T follicular helper cell (primary cell): Measurements from ENCODE around the gene KCNK17.

Source experiments
- DNase-seq: peaks from one replicate; pipeline ENCODE4 v3.0.0-alpha.2; 2020; ENCODE audit warnings: low read depth

KCNK17 gene

DNA sequence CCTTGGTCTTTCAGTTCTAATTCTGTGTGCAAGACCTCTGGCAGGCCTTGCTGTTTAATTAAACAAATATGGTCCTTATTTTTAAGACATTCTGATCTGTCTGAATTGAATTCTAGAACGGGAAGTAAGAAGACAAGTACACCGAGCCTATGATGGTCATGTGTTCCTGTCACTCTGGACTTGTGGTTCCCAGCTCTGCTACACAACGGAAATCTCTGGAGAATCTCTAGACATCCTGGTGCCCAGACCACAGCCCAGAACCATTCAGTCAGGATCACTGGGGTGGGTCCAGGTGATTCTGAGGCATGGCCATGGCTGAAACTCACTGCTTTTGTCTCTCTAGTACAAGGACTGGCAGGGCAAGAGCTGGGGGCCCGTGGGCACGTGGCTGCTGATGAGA, 24.2 kb upstream of the KCNK17 start:
- DNase-seq = no peak

DNA sequence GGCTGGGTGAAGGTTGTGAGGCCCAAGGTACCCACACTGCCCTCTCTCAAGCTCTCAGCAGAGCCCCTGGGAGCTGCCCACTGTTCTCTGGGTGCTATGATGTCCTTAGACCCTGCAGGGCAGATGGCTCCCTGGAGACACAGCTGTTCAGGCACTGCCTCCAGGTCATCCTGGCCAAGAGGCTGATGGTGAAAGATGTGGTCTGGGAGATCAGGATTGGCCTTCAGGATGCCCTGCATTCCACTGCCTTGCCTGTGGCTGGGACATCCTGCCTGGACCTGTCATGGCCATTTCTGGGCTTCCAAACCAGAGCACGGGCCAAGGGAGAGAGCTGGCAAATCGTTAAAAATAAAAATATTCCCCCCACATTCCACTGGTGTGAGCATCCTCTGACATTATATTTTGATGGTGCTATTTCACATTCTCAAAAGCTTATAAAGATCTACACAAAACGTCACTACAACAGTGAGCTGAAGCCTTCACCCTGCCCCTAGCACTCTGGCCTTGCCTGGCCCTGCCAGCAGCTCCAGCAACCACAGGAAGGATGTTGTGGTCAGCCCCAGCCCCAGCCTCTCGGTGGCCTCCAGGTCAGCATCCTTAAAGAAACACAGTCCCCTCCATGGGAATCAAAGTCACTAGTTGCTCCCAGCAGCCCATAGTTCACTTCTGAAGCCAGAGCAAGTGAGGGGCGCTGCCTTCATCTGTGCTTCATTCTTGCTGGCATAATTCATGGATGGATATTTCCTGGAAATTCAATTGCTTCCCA, 21.7 kb upstream of the KCNK17 start:
- DNase-seq = no peak

DNA sequence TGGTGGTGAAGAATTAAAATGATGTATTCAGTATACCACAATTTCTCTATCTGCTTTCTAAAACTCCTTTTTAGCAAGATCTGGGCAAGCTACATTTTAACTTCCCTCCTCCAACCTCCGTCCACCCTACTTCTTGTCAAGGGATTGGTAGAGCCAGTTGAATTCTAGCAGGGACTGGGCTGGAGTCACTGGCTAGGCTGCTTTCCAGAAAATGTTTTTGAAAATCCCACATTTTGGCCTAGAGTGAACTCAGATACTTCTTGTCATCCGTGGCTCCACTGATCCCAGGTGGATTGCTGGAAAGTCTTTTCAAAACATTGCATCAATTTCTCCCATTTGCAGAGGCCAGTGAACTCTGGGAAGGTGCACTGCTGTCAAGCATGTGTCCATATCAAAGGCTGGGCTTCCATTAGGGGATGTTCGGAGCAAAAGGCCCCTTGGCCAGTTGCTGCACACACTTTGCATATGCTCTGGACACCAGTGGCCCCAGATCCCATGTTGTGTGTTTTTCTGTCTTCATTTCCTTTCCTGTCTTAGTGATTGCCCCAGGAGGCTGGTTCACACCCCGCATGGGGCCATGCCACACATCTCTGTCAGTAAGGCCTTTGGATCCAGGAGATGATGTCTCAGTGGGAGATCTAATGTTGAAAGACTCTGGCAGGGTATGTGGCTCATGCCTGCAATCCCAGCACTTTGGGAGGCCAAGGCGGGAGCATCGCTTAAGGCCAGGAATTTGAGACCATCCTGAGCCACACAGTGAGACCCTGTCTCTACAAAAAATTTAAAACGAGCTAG, 19.6 kb upstream of the KCNK17 start:
- DNase-seq = no peak

DNA sequence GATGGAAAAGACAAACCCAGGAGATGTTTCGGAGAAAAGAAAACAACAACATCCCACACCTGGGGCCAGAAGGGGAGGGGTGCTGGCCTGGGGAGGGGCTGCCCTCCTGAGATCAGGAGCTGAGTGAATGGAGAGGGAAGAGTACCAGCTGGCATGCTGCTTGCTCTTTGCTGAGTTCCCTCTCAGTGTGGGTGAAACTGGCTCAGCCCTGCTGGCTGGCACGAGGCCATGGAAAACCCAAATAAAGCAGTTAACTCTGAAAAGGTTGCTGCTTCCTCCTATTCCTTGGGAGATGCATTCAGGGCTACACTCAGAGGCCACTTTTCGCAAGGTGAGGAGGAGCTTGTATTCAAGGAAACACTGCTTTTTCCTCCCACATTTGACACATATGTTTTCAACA, 16.3 kb upstream of the KCNK17 start:
- DNase-seq = no peak

DNA sequence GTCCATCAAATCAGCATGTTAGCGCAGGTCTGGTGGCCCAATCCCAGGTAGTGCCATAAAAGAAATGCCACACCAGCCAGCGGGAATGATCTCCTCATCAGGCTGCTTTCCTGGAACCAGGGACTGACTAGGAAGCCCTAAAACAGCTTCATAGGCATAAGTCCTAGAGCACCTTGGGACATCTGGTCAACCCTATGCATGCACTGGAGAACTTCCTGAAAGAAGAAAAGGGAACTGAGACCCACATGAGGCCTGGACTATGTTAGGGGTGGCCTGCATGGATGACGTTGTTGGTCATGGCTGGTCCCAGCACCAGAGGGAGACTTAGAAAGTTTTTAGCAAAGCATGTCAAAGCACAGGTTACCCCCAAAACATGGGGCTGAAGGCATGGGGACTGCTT, 15.8 kb upstream of the KCNK17 start:
- no peak for DNase-seq

DNA sequence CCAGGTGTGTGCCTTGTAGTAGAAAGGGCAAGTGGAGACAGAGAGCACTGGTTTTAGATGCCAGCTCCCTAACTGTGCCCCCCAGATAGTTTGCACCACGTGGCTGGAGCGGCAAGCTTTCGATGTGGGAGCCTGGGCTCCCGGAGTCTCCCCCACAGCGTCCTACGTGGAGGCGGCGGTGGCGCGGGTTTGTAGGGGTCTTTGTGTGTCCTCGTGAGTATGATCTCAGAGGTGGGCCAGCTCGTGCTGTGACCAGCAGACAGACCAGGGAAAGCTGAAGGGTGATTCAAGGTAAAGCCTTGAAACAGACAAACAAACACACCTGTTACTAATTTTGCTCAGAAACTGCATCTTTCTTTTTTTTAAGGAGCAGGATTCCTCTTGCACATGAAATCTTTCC, 13.8 kb upstream of the KCNK17 start:
- no peak for DNase-seq

DNA sequence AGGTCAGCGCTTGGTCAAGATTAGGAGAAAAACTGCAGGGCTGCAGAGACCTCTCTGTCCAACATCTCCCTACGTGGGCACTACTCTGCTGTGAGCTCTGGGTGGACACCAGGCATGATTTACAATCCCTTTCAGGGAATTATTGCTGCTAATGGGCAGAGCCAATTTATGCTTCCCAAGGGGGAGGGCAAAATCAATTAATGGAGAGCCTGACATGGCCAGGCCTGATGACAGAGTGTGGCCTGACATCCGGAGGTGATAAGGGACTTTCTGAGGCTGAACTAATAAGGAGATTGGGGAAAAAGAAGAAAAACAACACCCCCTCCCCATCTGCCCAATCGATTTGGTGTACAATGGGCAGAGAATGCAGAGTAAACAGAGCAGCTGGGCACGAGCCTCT, 13.3 kb upstream of the KCNK17 start:
- DNase-seq = no peak

DNA sequence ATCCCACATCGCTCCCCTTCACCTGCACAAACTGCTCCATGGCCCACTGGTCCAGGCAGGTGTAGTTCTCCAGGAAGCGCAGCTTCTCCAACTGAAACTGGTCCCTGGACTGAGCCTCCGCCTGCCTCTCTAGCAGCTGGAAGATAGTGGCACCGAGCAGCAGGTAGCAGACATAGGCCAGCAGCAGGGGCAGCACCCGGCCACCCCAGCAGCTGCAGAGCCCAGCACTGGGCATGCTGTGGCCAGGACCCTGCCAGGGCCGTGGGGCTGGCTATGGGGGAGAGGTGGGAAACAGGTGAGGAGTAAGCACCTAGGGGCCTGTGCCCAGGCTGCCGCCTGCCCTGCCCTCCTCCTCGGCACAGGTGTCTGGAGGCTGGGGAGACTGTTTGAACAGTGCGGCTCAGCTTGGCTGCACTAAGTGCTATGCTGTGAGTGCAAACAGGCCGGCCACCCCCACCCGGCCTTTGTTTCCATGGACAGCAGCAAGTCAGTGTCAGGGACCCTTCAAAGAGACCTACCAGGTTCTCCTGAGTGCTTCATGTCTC, 8.2 kb upstream of the KCNK17 start, which contains the start of gene KCNK16:
TSS of gene KCNK16 (minus strand) at position 397 of the 545 bp plus-strand sequence. CDS start at position 235, 162 bp downstream.
- no peak for DNase-seq

DNA sequence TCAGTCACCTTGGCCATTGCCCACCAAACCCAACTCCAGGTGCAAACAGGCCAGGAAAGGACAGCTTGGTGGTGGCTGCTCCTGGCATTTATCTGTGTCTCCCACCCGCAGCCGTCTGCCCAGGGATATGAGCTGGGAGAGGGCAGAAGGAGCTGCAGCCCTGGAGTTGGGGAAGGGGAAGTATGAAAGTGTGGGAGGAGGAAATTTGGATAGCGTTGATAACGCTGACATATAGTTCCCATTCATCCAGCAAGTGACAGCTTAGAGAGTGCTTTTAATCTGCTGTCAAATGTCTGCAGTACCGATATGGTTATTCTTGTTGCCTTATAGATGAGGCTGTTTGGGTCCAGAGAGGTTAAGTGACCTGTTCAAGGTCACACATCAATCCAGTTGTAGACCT, 7.5 kb upstream of the KCNK17 start:
- DNase-seq = no peak

DNA sequence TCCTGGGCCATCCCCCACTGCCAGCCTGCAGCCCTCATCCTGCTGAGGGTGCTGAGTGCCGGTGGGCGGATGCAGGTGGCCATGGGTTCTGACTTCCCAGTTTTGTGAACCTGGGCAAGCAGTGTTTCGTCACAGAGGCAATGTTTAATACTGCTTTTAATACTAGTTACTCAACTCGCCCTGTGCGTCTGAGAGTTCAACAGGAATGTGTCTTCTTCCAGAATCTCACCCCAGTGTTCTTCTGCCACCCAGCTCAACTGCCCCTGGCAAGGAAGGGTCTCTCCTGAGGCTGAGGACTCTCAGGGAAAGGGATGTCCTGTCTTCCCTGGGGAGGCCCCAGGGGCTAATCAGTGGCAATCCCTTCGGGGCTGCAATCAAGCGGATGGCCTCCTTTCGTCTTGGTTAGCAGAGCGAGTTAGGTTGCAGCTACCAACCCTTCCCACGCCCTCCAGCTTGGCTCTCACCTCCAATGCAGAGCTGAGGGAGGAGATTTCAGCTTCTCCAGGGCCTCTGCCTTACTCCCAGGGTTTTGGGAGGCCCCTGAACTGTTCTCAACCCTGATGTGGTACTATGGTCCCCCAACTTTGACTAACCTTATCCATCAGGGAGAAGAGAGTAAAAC, 6.3 kb upstream of the KCNK17 start:
- no peak for DNase-seq

DNA sequence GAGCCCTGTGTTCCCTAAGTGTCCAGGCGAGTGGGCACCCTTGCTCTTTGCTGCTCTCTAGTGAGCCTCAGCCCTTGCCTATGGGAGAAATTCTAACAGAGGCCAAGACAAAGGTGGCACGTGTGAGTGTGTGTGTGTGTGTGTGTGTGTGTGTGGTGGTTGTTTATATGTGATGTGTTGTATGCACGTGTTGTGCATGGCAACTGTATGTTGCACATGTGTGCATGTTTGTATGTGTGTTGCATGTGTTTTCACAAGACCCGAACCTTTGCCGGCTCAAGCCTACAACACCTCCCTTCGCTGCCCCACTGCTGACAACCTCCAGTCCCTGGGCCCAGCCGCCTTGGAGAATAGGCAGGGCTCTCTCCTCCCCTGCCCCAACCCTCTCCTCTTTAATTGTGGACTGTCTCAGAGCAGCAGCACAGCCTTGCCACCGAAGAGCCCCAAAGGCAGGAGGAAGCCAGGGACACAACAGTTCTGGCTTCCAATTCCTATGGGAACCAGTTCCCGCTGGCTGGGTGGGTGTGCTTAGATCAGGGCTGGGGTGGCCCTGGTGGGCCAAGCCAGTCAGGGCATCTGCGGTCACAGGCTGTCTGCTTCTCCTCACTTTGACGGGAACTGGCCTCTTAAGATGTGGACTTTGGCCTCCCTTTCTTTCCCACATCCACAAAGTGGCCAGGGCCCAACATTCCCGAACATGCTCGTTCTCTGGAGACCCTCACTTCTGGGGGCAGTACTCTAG, 5.6 kb upstream of the KCNK17 start:
- no peak for DNase-seq

DNA sequence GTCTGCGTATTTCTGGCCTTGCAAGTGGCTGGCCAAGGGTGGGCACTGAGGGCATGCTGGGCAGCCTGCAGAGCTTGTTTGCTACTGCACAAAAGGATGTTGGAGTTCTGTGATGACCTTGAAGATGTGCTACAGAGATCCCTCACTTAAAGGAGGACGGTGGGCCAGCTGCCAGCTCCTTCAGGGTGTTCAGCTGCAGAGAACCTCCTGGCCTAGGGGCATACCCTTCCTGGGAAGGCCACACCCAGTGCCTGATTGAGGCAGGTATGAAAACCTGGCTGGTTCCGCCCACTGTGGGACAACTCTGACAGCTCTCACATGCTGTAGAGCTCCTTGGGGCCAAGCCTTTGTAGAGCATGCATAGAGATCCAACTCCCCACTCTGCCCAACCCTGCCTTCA, 3.0 kb upstream of the KCNK17 start:
- no peak for DNase-seq

DNA sequence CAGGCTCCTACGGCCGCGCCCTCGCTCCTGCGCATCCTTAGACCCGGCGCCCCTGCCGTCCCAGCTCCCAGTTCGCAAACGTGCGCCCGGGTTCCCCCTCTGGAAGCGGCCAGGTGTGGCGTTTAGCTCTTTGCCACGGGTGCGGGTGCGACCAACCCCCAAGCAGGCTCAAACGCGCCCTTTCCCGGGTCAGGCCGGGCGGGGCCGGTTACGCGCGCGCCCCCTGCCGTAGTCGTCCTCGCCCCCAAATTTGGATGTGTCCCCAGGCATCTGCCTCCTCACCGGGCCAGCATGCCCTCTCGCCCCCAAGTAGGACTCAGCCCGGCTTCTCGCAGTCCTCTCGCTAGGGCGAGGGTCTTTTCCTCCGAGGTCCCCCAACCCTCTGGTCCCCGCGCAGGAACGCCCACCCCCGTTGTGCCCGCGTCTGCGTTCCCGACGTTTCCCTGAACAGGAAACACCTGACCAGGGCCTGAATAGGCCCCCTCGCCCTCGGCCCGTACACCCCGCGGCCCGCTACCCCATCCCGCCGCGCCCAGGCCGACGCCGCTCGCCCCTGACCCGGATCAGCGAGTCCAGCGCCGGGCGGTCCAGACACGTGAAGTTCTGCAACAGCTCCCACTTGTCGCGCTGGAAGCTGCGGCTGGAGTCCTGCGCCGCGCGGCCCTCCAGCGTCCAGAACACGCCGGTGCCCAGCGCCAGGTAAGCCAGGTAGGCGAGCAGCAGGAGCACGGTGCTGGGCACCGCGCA, 520 bp downstream of the KCNK17 start:
- no peak for DNase-seq

DNA sequence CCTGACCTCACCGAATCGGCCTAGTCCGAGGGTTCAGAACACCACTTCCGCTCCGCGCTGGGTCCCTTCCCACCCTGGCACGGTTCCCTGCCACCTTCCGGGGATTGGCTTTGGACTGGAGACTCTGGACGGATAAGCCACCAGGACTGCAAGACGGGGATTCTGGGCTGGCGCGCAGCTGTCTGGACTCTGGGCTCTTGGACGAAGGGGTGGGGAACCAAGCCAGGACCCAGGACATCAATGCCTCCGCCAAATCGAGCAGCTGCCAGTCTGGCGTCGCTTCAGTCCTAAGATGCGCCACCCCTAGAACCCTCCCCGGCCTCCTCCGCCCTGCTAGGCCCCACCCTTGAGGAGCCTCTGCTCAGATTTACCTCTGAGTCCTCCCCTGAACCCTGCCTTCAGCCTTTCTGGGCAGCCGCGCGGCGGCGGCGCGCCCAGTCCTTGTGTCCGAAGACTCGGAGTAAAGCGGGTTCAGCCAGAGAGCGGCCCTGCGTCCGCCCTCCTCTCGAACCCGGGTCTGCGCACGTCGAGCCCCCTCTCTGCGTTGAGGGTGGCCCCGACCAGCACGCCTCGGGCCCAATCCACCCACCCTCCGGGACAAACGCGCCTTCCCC, 1.2 kb downstream of the KCNK17 start:
- no peak for DNase-seq

DNA sequence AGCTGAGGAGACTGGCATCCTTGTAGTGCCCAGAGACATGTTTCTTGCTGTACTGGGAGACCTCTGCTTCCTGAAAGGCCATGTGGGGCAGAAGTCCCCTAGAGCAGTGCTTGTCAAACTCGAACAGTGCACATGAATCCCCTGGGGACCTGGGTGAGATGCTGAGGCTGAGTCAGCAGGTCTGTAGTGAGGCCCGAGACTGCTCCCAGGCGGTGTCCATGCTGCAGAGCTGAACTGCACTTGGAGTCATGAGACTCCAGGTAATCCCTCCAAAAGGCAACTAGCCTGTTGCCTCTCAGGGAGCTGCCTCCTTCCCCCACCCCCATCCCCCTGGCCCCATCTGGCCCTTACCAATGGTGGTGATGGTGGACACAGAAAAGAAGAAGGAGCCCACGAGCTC, 3.7 kb downstream of the KCNK17 start:
- DNase-seq = no peak

DNA sequence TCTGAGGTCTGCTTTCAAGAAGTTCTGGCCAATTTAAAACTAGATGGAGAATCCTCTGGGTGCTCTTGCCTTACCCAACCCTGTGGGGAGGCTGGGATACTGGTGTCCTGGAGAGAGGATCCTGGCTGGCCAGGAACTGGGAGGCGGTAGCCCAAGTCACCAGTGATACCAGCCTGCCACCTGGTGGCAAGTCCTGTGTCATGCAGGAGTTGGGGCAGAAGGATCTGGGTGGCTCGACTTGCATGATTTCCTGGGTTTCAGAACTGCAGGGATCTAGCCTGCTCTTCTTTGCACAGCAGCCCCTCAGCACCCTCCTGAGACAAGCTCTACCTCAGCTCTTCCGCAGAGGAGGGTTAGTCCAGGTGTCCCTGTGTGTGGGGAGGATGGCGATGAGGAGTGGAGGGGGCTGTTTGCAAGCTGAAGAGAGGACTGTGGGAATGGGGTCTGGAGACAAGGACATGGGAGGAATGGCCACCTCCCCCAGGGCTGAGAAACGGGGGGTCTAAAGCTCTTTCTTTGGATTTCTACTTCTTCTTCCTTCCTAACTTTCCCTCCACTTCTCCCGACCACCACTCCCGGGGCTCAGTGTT, 4.2 kb downstream of the KCNK17 start:
- DNase-seq = peak; percentile 38

DNA sequence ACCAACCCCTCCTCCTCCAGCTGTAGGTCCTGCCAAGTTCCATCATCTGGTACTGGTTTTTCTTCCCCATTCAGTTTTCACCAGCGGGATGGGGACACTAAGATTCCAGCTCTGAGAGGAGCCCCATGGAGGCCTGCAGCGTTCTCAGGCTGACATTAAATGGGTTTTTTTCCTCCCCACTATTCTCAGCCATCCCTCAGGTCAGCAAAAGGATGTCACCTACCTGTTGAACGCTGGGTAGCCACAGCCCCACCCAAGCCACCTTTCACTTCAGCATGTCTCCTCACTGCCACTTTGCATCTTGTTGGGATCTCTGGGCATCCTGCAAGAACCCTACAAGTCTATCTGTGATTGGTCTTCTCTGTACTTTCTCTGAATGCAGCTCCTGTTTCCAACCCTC, 6.8 kb downstream of the KCNK17 start:
- DNase-seq = no peak

DNA sequence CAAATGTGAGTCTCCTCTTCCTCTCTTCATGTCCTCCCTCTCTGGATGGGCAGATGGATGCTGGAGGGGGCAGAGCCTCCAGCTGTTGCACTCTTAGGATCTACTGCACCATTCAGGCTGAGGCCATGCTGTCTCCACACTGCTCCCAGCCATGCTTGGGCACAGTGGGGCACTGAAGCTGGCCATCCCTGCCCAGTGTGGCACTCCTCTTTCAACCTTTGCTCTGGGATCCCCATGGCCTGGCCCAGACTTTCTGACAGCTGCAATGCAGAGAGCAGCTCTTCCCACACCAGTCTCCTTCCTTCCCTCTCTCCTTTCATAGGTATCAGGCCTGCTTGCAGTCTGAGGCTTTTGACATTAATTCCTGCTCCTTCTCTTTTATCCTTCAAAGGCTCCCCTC, 9.3 kb downstream of the KCNK17 start:
- no peak for DNase-seq

DNA sequence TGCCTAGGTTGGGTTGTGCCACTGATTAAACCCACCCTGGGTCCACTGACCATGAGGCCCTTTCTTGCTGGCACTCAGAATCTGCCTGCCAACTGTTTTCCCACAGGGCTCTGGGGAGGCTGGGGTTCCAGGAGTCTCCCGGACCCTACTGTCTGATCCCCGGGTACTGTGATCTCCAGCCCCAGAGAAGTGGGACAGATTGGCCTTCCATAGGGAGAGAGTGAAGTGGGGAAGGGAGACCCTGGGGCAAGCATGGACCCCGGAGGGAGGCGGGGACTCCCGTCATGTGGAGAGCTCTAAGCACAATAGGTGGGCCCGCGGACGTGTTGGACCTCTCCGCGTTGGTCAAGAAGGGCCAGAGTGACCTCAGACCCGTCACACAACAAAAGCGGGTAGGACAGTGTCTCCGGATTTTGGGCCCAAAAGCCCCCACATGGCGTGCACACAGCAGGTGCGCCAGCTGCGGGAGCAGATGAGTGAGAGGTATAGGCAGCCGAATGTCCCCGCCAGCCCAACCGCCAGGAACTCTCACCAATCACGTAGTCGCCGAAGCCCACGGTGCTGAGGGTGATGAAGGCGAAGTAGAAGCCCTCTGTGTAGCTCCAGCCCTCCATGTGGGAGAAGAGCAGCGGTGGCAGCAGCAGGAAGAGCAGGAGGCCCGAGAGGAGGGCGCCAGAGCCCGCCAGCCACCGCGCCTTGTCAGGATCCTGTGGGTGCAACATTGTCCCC, 10.6 kb downstream of the KCNK17 start:
- DNase-seq = no peak
